T-cell (primary cell): ENCODE results near the gene PREX1. TPM values are rescaled to one million over a fixed set of nuclear protein-coding genes. Genes with fewer than 3 reads are reported as not detected.

Experiments used
- ATAC-seq, 4 experiments: fragments of 200-7000 bp in 3 of 4; fragments of 150-1000 bp in 1 of 4; cut with Tn5 transposase; replicated peaks in 1 of 4; 1 replicate in 3 of 4; 2 replicates in 1 of 4; pipeline ENCODE4 v1.10.0; 2021; ENCODE audit warnings: moderate library complexity in 3 of 4, mild to moderate bottlenecking in 2 of 4, moderate number of reproducible peaks in 1 of 4
- CTCF ChIA-PET, 2 donors: fragments of 300-600 bp; sonication (Branson Sonifier 250); formaldehyde crosslinking; loops; one replicate each; lab custom pipeline; 2022; ENCODE audit warnings: antibody characterized with exemption in 2 of 2; lab: Charles Lee
- POLR2A ChIA-PET, 2 donors: fragments of 300-600 bp; sonication (Branson Sonifier 250); formaldehyde crosslinking; loops; one replicate each; lab custom pipeline; 2022; ENCODE audit warnings: antibody characterized with exemption in 2 of 2; lab: Charles Lee
- DNase-seq, 35 experiments: peaks; one replicate each; pipeline versions ENCODE4 v3.0.0 to v3.0.0-alpha.2; 2013 to 2023
- H3K27ac ChIP-seq: one replicate; pipeline ENCODE4 v1.5.1; 2013; ENCODE audit warnings: low read length
- H3K27me3 ChIP-seq, 2 experiments: replicated peaks in 1 of 2; 1 replicate in 1 of 2; 2 replicates in 1 of 2; pipeline versions ENCODE4 v1.6.1 to v1.7.0; 2013; ENCODE audit warnings: low read length in 1 of 2, mixed read lengths in 1 of 2; ENCODE audit not compliant: control insufficient read depth in 2 of 2, insufficient read depth in 2 of 2; ENCODE audit errors: extremely low read depth in 1 of 2
- H3K36me3 ChIP-seq, 2 donors: 1 replicate in 1 of 2; 2 replicates in 1 of 2; pipeline versions ENCODE4 v1.6.1 to v1.7.0; 2013; ENCODE audit warnings: low read length in 1 of 2; ENCODE audit not compliant: control insufficient read depth in 2 of 2, insufficient read depth in 1 of 2; ENCODE audit errors: extremely low read depth in 1 of 2
- H3K4me1 ChIP-seq, 2 experiments: 1 replicate in 1 of 2; 2 replicates in 1 of 2; pipeline versions ENCODE4 v1.6.1 to v1.7.0; 2013; ENCODE audit warnings: low read length in 2 of 2, mixed read lengths in 1 of 2; ENCODE audit not compliant: insufficient read depth in 2 of 2, control insufficient read depth in 1 of 2; ENCODE audit errors: extremely low read depth in 1 of 2
- H3K4me3 ChIP-seq, 2 donors: 1 replicate in 1 of 2; 2 replicates in 1 of 2; pipeline versions ENCODE4 v1.5.1 to v1.7.0; 2013; ENCODE audit warnings: mild to moderate bottlenecking in 2 of 2, low read length in 1 of 2, moderate library complexity in 1 of 2; ENCODE audit not compliant: control insufficient read depth in 1 of 2; ENCODE audit errors: extremely low read depth in 1 of 2
- H3K9me3 ChIP-seq: 2 replicates; pipeline ENCODE4 v1.7.0; 2013
- H3K27ac Mint-ChIP-seq, 2 donors: one replicate each; pipeline ENCODE4 v1.8.0; 2020 to 2021; ENCODE audit warnings: mild to moderate bottlenecking in 2 of 2, mixed read lengths in 2 of 2
- H3K27me3 Mint-ChIP-seq, 2 donors: one replicate each; pipeline ENCODE4 v1.8.0; 2021 to 2022; ENCODE audit warnings: mixed read lengths in 2 of 2
- H3K36me3 Mint-ChIP-seq: one replicate; pipeline ENCODE4 v1.8.0; 2021; ENCODE audit warnings: mixed read lengths
- H3K4me1 Mint-ChIP-seq, 3 donors: one replicate each; pipeline ENCODE4 v1.8.0; 2020 to 2022; ENCODE audit warnings: mixed read lengths in 3 of 3, mild to moderate bottlenecking in 1 of 3
- H3K4me3 Mint-ChIP-seq, 3 donors: one replicate each; pipeline ENCODE4 v1.8.0; 2020 to 2022; ENCODE audit warnings: mild to moderate bottlenecking in 3 of 3, mixed read lengths in 3 of 3, moderate library complexity in 3 of 3
- H3K9me3 Mint-ChIP-seq, 3 donors: one replicate each; pipeline ENCODE4 v1.8.0; 2020 to 2022; ENCODE audit warnings: mixed read lengths in 3 of 3
- WGBS: methylation state at CpG from one replicate; pipeline ENCODE4 v1.1.5; 2013; ENCODE audit warnings: missing lambda C conversion rate; ENCODE audit not compliant: insufficient coverage; 5-methylcytosine and 5-hydroxymethylcytosine counted together
- total RNA-seq, 35 experiments: library from RNA in 6 of 35; stranded (reverse) in 6 of 35; fragments of 120-200 nt in 1 of 35; gene quantifications; one replicate each; pipeline versions ENCODE4 v1.2.1 to v1.2.4 and lab custom pipeline; 2013 to 2026

PREX1 gene
- total RNA-seq, 5 donors from 2014 or later (not counting 1 experiment from before 2014, with no cell fraction given), result 99.2 to 181 (median 137) TPM

- H3K36me3 ChIP-seq, result peaks cover 2 to 59% of the 10 kb centered on the region in 2 donors
- peaks cover 53% of the 10 kb centered on the region for H3K36me3 Mint-ChIP-seq
These were observed 83.3 kb downstream of the PREX1 start for GRCh38 chr20:48744515-48744914.

GRCh38 chr20:48743807-48744206, 84.0 kb downstream of the PREX1 start:
- Mint-ChIP-seq H3K27ac (no peak overlapping the region), H3K36me3 (peaks cover 55% of the 10 kb centered on the region), H3K4me3 (no peak overlapping the region), H3K27me3 (no peaks in the 10 kb centered on the region), H3K4me1 (peaks cover 24 to 47% (median 39%) of the 10 kb centered on the region in 3 donors), H3K9me3 (no peaks in the 10 kb centered on the region)
- Histone ChIP-seq H3K4me1 (peaks cover 0 to 38% of the 10 kb centered on the region in 2 experiments), H3K27ac (no peak overlapping the region), H3K27me3 (no peaks in the 10 kb centered on the region), H3K9me3 (no peaks in the 10 kb centered on the region), H3K4me3 (no peak overlapping the region), H3K36me3 (peaks cover 2 to 59% of the 10 kb centered on the region in 2 donors)
- ChIA-PET POLR2A (no interaction called here), CTCF (no interaction called here)
- ATAC-seq, result no peak
- DNase-seq, result no peak
- WGBS, result no CpG with 5 or more reads among the region's 5 CpGs

More at GRCh38 chr20:48744515-48744914, 83.3 kb downstream of the PREX1 start:
- Mint-ChIP-seq H3K9me3 (no peaks in the 10 kb centered on the region), H3K4me3 (no peak overlapping the region), H3K27me3 (no peaks in the 10 kb centered on the region), H3K27ac (no peak overlapping the region), H3K4me1 (peaks cover 24 to 47% (median 39%) of the 10 kb centered on the region in 3 donors)
- CTCF ChIA-PET, result no interaction called here
- no peaks in the 10 kb centered on the region for H3K27me3 ChIP-seq
- H3K4me1 ChIP-seq, result peaks cover 0 to 38% of the 10 kb centered on the region in 2 experiments
- DNase-seq, result no peak
- H3K27ac ChIP-seq, result no peak overlapping the region
- no peak for ATAC-seq
- no peak overlapping the region for H3K4me3 ChIP-seq
- POLR2A ChIA-PET, result no interaction called here
- 100% methylated on average over 5 of the region's 6 CpGs for WGBS
- no peaks in the 10 kb centered on the region for H3K9me3 ChIP-seq

GRCh38 chr20:48742912-48743680, 84.7 kb downstream of the PREX1 start:
- Histone ChIP-seq H3K9me3 (no peaks in the 10 kb centered on the region), H3K36me3 (peaks cover 2 to 65% of the 10 kb centered on the region in 2 donors), H3K4me3 (no peak overlapping the region), H3K4me1 (peaks cover 0 to 41% of the 10 kb centered on the region in 2 experiments), H3K27me3 (no peaks in the 10 kb centered on the region), H3K27ac (no peak overlapping the region)
- peaks cover 21 to 47% (median 39%) of the 10 kb centered on the region in 3 donors for H3K4me1 Mint-ChIP-seq
- peaks cover 49% of the 10 kb centered on the region for H3K36me3 Mint-ChIP-seq
- no peaks in the 10 kb centered on the region for H3K27me3 Mint-ChIP-seq
- H3K9me3 Mint-ChIP-seq, result no peaks in the 10 kb centered on the region
- H3K27ac Mint-ChIP-seq, result no peak overlapping the region
- POLR2A ChIA-PET, result no interaction called here
- H3K4me3 Mint-ChIP-seq, result peak overlapping the region in 1 of 3 donors; percentile 17
- CTCF ChIA-PET, result no interaction called here
- 96% methylated on average over 9 of the region's 16 CpGs for WGBS
- no peak for ATAC-seq
- no peak for DNase-seq

- WGBS, result 81% methylated on average over 3 of the region's 6 CpGs
- ATAC-seq (no peak), DNase-seq (no peak)
- H3K4me1 ChIP-seq, result peaks cover 0 to 40% of the 10 kb centered on the region in 2 experiments
- peaks cover 27 to 51% (median 41%) of the 10 kb centered on the region in 3 donors for H3K4me1 Mint-ChIP-seq
- H3K9me3 Mint-ChIP-seq, result no peaks in the 10 kb centered on the region
- H3K27me3 ChIP-seq, result no peaks in the 10 kb centered on the region
- no peak overlapping the region for H3K4me3 Mint-ChIP-seq
- no peak overlapping the region for H3K4me3 ChIP-seq
- POLR2A ChIA-PET, result no interaction called here
- H3K36me3 Mint-ChIP-seq, result peaks cover 52% of the 10 kb centered on the region
- no peak overlapping the region for H3K27ac ChIP-seq
- CTCF ChIA-PET, result no interaction called here
- peaks cover 0 to 68% of the 10 kb centered on the region in 2 donors for H3K36me3 ChIP-seq
- H3K27ac Mint-ChIP-seq, result no peak overlapping the region
- no peaks in the 10 kb centered on the region for H3K27me3 Mint-ChIP-seq
- no peaks in the 10 kb centered on the region for H3K9me3 ChIP-seq
These were observed 85.6 kb downstream of the PREX1 start for GRCh38 chr20:48742233-48742632.

GRCh38 chr20:48741669-48742068, 86.1 kb downstream of the PREX1 start:
- no peaks in the 10 kb centered on the region for H3K9me3 Mint-ChIP-seq
- no peak for ATAC-seq
- DNase-seq, result no peak
- ChIA-PET POLR2A (no interaction called here), CTCF (no interaction called here)
- no peak overlapping the region for H3K4me3 ChIP-seq
- no peaks in the 10 kb centered on the region for H3K27me3 Mint-ChIP-seq
- H3K4me3 Mint-ChIP-seq, result no peak overlapping the region
- no peaks in the 10 kb centered on the region for H3K27me3 ChIP-seq
- H3K9me3 ChIP-seq, result no peaks in the 10 kb centered on the region
- H3K27ac ChIP-seq, result no peak overlapping the region
- H3K4me1 ChIP-seq, result peaks cover 0 to 43% of the 10 kb centered on the region in 2 experiments
- peaks cover 0 to 65% of the 10 kb centered on the region in 2 donors for H3K36me3 ChIP-seq
- 100% methylated on average over 5 of the region's 9 CpGs for WGBS
- H3K27ac Mint-ChIP-seq, result peak overlapping the region in 1 of 2 donors; percentile 28
- peaks cover 54% of the 10 kb centered on the region for H3K36me3 Mint-ChIP-seq
- H3K4me1 Mint-ChIP-seq, result peaks cover 32 to 55% (median 47%) of the 10 kb centered on the region in 3 donors

GRCh38 chr20:48740712-48741111, 87.1 kb downstream of the PREX1 start:
- H3K9me3 ChIP-seq, result no peaks in the 10 kb centered on the region
- WGBS, result 100% methylated on average over 1 of the region's 6 CpGs
- peaks cover 0 to 67% of the 10 kb centered on the region in 2 donors for H3K36me3 ChIP-seq
- ChIA-PET CTCF (no interaction called here), POLR2A (no interaction called here)
- H3K4me1 ChIP-seq, result peaks cover 0 to 50% of the 10 kb centered on the region in 2 experiments
- Mint-ChIP-seq H3K4me3 (no peak overlapping the region), H3K4me1 (peaks cover 42 to 61% (median 53%) of the 10 kb centered on the region in 3 donors), H3K27ac (no peak overlapping the region), H3K9me3 (no peaks in the 10 kb centered on the region), H3K36me3 (peaks cover 58% of the 10 kb centered on the region), H3K27me3 (no peaks in the 10 kb centered on the region)
- no peak for ATAC-seq
- no peak for DNase-seq
- H3K27ac ChIP-seq, result no peak overlapping the region
- H3K27me3 ChIP-seq, result no peaks in the 10 kb centered on the region
- H3K4me3 ChIP-seq, result no peak overlapping the region
